Kidney epithelial cell (primary cell): ENCODE measurements around the gene NKX1-1. TPM values are rescaled to one million over a fixed set of nuclear protein-coding genes. Genes with fewer than 3 reads are reported as not detected.
"Not testable (repeated sequence)": the region's sequence is repeated elsewhere in the genome, so short reads cannot be mapped to it uniquely, and the experiment has no call there.

Experiments used
- DNase-seq: peaks from one replicate; pipeline ENCODE4 v3.0.0-alpha.2; 2010; ENCODE audit warnings: low read depth
- H3K27me3 ChIP-seq: 2 replicates; pipeline ENCODE4 v1.6.0; 2011; ENCODE audit warnings: low read length; ENCODE audit not compliant: control insufficient read depth, insufficient read depth
- H3K36me3 ChIP-seq: 2 replicates; pipeline ENCODE4 v1.5.1; 2011; ENCODE audit warnings: low read length; ENCODE audit not compliant: control insufficient read depth, insufficient read depth
- H3K4me3 ChIP-seq: 2 replicates; pipeline ENCODE4 v1.5.1; 2011; ENCODE audit warnings: low read depth, mild to moderate bottlenecking, control low read depth, low read length
- CTCF ChIP-seq: IDR thresholded peaks from 2 replicates; pipeline ENCODE4 v1.5.1; 2011; ENCODE audit warnings: mild to moderate bottlenecking, moderate library complexity, low read length, control low read depth, inconsistent platforms; ENCODE audit not compliant: insufficient read depth, poor library complexity, severe bottlenecking
- total RNA-seq: library from RNA; depleted of rRNA; stranded (reverse); fragments of >200 nt; gene quantifications from 2 replicates; pipeline ENCODE4 v1.2.3, GENCODE V29; 2015

NKX1-1 gene
- total RNA-seq, 1 donor from 2014 or later: not detected

GRCh38 chr4:1445716-1446445, 39.6 kb upstream of the NKX1-1 start:
- no peaks in the 10 kb centered on the region for H3K27me3 ChIP-seq
- H3K36me3 ChIP-seq: no peaks in the 10 kb centered on the region
- DNase-seq: no peak
- no peak overlapping the region for H3K4me3 ChIP-seq
- TF ChIP-seq CTCF: no peak

- H3K27me3 ChIP-seq, H3K4me3 ChIP-seq, H3K36me3 ChIP-seq, DNase-seq: not testable (repeated sequence)
These were observed 37.5 kb upstream of the NKX1-1 start for GRCh38 chr4:1443688-1444172.

- no peaks in the 10 kb centered on the region for H3K36me3 ChIP-seq
- no peaks in the 10 kb centered on the region for H3K27me3 ChIP-seq
- no peak for DNase-seq
- no peak for TF ChIP-seq CTCF
- no peak overlapping the region for H3K4me3 ChIP-seq
These were observed 20.8 kb upstream of the NKX1-1 start for GRCh38 chr4:1427010-1427409.

- H3K4me3 ChIP-seq: no peak overlapping the region
- H3K36me3 ChIP-seq: no peaks in the 10 kb centered on the region
- no peak for TF ChIP-seq CTCF
- peaks cover 17% of the 10 kb centered on the region for H3K27me3 ChIP-seq
- no peak for DNase-seq
These were observed 15.4 kb upstream of the NKX1-1 start for GRCh38 chr4:1421657-1422056.

- no peak for DNase-seq
- Histone ChIP-seq H3K4me3 (no peak overlapping the region), H3K27me3 (peaks cover 32% of the 10 kb centered on the region), H3K36me3 (no peaks in the 10 kb centered on the region)
- TF ChIP-seq CTCF: no peak
These were observed 13.5 kb upstream of the NKX1-1 start for GRCh38 chr4:1419708-1420107.

- DNase-seq: no peak
- TF ChIP-seq CTCF: no peak
- Histone ChIP-seq H3K4me3 (no peak overlapping the region), H3K36me3 (no peaks in the 10 kb centered on the region), H3K27me3 (peaks cover 36% of the 10 kb centered on the region)
These were observed 12.4 kb upstream of the NKX1-1 start for GRCh38 chr4:1418494-1419285.
